Measurements from ENCODE around the gene TMEM97.

GRCh38 chr17:28342313-28342712 is 23.3 kb downstream of the TMEM97 start:
- no peak for TF ChIP-seq EZH2 (IDR thresholded peaks at IDR 0.05; ENCODE audit: insufficient read depth, poor library complexity, severe bottlenecking)
- no peak for TF ChIP-seq EZH2phosphoT487 (IDR thresholded peaks at IDR 0.05; ENCODE audit: insufficient read depth, low read depth)

Data from GM23248 (cell line).